ENCODE data around the gene COL4A6. TPM values are rescaled to one million over a fixed set of nuclear protein-coding genes. Genes with fewer than 3 reads are reported as not detected.

The COL4A6 gene
- total RNA-seq, 1 donor from 2014 or later, result under 0.01 TPM

DNA sequence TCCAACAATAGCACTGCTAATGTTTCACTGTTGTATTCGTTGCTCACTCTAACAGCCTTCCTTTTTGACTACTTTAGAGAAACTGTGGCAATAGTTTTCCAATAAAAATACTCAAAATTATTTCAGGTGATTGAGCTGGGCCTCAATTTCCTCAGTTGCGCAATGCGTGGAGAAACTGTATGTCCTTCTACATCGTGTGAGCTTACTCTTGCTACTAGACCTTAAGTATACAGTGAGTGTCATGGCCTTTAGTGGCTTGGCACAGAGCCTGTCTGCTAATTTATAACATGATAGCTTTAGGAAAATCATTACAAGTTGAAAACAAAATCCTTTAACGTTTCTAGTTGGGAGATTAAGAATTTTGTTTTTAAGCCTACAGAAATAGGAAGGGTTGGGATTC lies 114.5 kb downstream of the COL4A6 start:
- Histone ChIP-seq H3K4me1 (no peaks in the 10 kb centered on the region), H3K36me3 (no peaks in the 10 kb centered on the region), H3K27me3 (peaks cover 4% of the 10 kb centered on the region), H3K9me3 (no peaks in the 10 kb centered on the region), H3K27ac (no peak overlapping the region), H3K4me3 (no peak overlapping the region)
- no peak for TF ChIP-seq CTCF (IDR thresholded peaks at IDR 0.05)
- intact Hi-C loops (cut with DNase I), result no loop called here
- no peak for DNase-seq (ENCODE audit: low spot score in 2 of 2)

GRCh38 chrX:108322234-108322633 lies 116.0 kb downstream of the COL4A6 start:
- Histone ChIP-seq H3K4me1 (no peaks in the 10 kb centered on the region), H3K4me3 (no peak overlapping the region), H3K27me3 (peaks cover 4% of the 10 kb centered on the region), H3K9me3 (no peaks in the 10 kb centered on the region), H3K27ac (no peak overlapping the region), H3K36me3 (no peaks in the 10 kb centered on the region)
- no peak for DNase-seq (ENCODE audit: low spot score in 2 of 2)
- TF ChIP-seq CTCF (IDR thresholded peaks at IDR 0.05), result no peak
- intact Hi-C loops (cut with DNase I), result no loop called here

- Histone ChIP-seq H3K36me3 (no peaks in the 10 kb centered on the region), H3K9me3 (no peaks in the 10 kb centered on the region), H3K4me3 (no peak overlapping the region), H3K27me3 (peaks cover 4% of the 10 kb centered on the region), H3K4me1 (no peaks in the 10 kb centered on the region), H3K27ac (no peak overlapping the region)
- no peak for DNase-seq (ENCODE audit: low spot score in 2 of 2)
- intact Hi-C loops (cut with DNase I), result no loop called here
- TF ChIP-seq CTCF (IDR thresholded peaks at IDR 0.05), result no peak
Observed at GRCh38 chrX:108316456-108316855, 121.8 kb downstream of the COL4A6 start.

GRCh38 chrX:108313669-108314068 lies 124.6 kb downstream of the COL4A6 start:
- H3K27me3 ChIP-seq, result no peaks in the 10 kb centered on the region
- no peak for TF ChIP-seq CTCF (IDR thresholded peaks at IDR 0.05)
- intact Hi-C loops (cut with DNase I), result no loop called here
- no peak for DNase-seq (ENCODE audit: low spot score in 2 of 2)
- H3K27ac ChIP-seq, result no peak overlapping the region
- H3K4me3 ChIP-seq, result no peak overlapping the region
- no peaks in the 10 kb centered on the region for H3K36me3 ChIP-seq
- no peaks in the 10 kb centered on the region for H3K9me3 ChIP-seq
- no peaks in the 10 kb centered on the region for H3K4me1 ChIP-seq

GRCh38 chrX:108312957-108313356 lies 125.3 kb downstream of the COL4A6 start:
- no peak for TF ChIP-seq CTCF (IDR thresholded peaks at IDR 0.05)
- H3K9me3 ChIP-seq, result no peaks in the 10 kb centered on the region
- H3K4me1 ChIP-seq, result no peaks in the 10 kb centered on the region
- intact Hi-C loops (cut with DNase I), result no loop called here
- no peak overlapping the region for H3K4me3 ChIP-seq
- no peaks in the 10 kb centered on the region for H3K27me3 ChIP-seq
- no peak for DNase-seq (ENCODE audit: low spot score in 2 of 2)
- no peak overlapping the region for H3K27ac ChIP-seq
- no peaks in the 10 kb centered on the region for H3K36me3 ChIP-seq

- TF ChIP-seq CTCF (IDR thresholded peaks at IDR 0.05), result no peak
- DNase-seq (ENCODE audit: low spot score in 2 of 2), result no peak
- Histone ChIP-seq H3K27me3 (no peaks in the 10 kb centered on the region), H3K4me1 (no peaks in the 10 kb centered on the region), H3K9me3 (no peaks in the 10 kb centered on the region), H3K27ac (no peak overlapping the region), H3K36me3 (no peaks in the 10 kb centered on the region), H3K4me3 (no peak overlapping the region)
- intact Hi-C loops (cut with DNase I), result no loop called here
Observed at GRCh38 chrX:108312011-108312410, 126.2 kb downstream of the COL4A6 start.

All from ascending aorta (tissue), 2 donors.